Neural cell (in vitro differentiated cells): ENCODE data around the gene CMKLR1. TPM values are rescaled to one million over a fixed set of nuclear protein-coding genes. Genes with fewer than 3 reads are reported as not detected.

Experiments
- H2AFZ ChIP-seq: fragments of 200-600, 300-800 bp; sonication (generic), shearing (Covaris generic); 2 replicates; pipeline ENCODE4 v1.6.0; 2014; ENCODE audit warnings: low read depth, mild to moderate bottlenecking, antibody characterized with exemption, low read length, moderate library complexity
- H3F3A ChIP-seq: fragments of 200-600 bp; shearing (Covaris generic); 2 replicates; pipeline ENCODE4 v1.6.1; 2016; ENCODE audit warnings: mild to moderate bottlenecking, moderate library complexity, mixed read lengths, antibody characterized with exemption, low read length; ENCODE audit not compliant: insufficient read depth, poor library complexity, severe bottlenecking
- H3K27ac ChIP-seq: fragments of 200-600, 300-800 bp; sonication (generic), shearing (Covaris generic); 2 replicates; pipeline ENCODE4 v1.5.1; 2014; ENCODE audit warnings: mild to moderate bottlenecking, low read length, moderate library complexity
- H3K27me3 ChIP-seq: fragments of 300-800, 200-600 bp; sonication (generic), shearing (Covaris generic); 2 replicates; pipeline ENCODE4 v1.6.0; 2014; ENCODE audit warnings: mild to moderate bottlenecking, low read depth, low read length, moderate library complexity; ENCODE audit not compliant: insufficient read depth
- H3K36me3 ChIP-seq: fragments of 300-800, 200-600 bp; sonication (generic), shearing (Covaris generic); 2 replicates; pipeline ENCODE4 v1.5.1; 2014; ENCODE audit warnings: mild to moderate bottlenecking, antibody characterized with exemption, low read length, moderate library complexity; ENCODE audit not compliant: insufficient read depth
- H3K4me2 ChIP-seq: fragments of 300-800, 200-600 bp; sonication (generic), shearing (Covaris generic); 2 replicates; pipeline ENCODE4 v1.6.0; 2014; ENCODE audit warnings: mild to moderate bottlenecking, low read length
- H3K4me3 ChIP-seq: fragments of 300-800, 200-600 bp; sonication (generic), shearing (Covaris generic); 2 replicates; pipeline ENCODE4 v1.5.1; 2014; ENCODE audit warnings: mild to moderate bottlenecking, low read length, moderate library complexity
- H3K79me2 ChIP-seq: fragments of 200-600 bp; shearing (Covaris generic); replicated peaks from 2 replicates; pipeline ENCODE4 v1.6.0; 2014; ENCODE audit warnings: mild to moderate bottlenecking, low read length, moderate library complexity; ENCODE audit not compliant: insufficient read depth
- H3K9ac ChIP-seq: fragments of 300-800, 200-600 bp; sonication (generic), shearing (Covaris generic); 2 replicates; pipeline ENCODE4 v1.6.1; 2016; ENCODE audit warnings: mild to moderate bottlenecking, low read length, mixed read lengths
- H3K9me2 ChIP-seq: fragments of 200-600 bp; shearing (Covaris generic); 2 replicates; pipeline ENCODE4 v1.6.1; 2016; ENCODE audit warnings: mild to moderate bottlenecking, low read length, mixed read lengths; ENCODE audit not compliant: insufficient read depth
- H3K9me3 ChIP-seq: fragments of 200-600, 300-800 bp; sonication (generic), shearing (Covaris generic); 2 replicates; pipeline ENCODE4 v1.6.1; 2016; ENCODE audit warnings: mild to moderate bottlenecking, mixed run types, low read length, moderate library complexity, mixed read lengths
- H4K20me1 ChIP-seq: fragments of 200-600 bp; shearing (Covaris generic); 2 replicates; pipeline ENCODE4 v1.6.1; 2016; ENCODE audit warnings: mild to moderate bottlenecking, mixed run types; ENCODE audit not compliant: insufficient read depth
- CTCF ChIP-seq: fragments of 450-650 bp; IDR thresholded peaks from 2 replicates; pipeline ENCODE4 v1.5.1; 2014; ENCODE audit warnings: antibody characterized with exemption, mild to moderate bottlenecking, moderate library complexity; ENCODE audit not compliant: poor library complexity, severe bottlenecking
- EP300 ChIP-seq: fragments of 450-650 bp; conservative IDR thresholded peaks from 2 replicates; pipeline ENCODE4 v1.6.1; 2014; ENCODE audit warnings: antibody characterized with exemption, mild to moderate bottlenecking, moderate library complexity; ENCODE audit not compliant: poor library complexity, severe bottlenecking
- EZH2 ChIP-seq: fragments of 200-600, 300-800 bp; shearing (Covaris generic), sonication (generic); IDR thresholded peaks from 2 replicates; pipeline ENCODE4 v1.6.1; 2014; ENCODE audit warnings: antibody characterized with exemption, low read length, borderline replicate concordance, mild to moderate bottlenecking; ENCODE audit not compliant: insufficient read depth, poor library complexity, severe bottlenecking
- MXI1 ChIP-seq: fragments of 450-650 bp; conservative IDR thresholded peaks from 2 replicates; pipeline ENCODE4 v1.6.1; 2014; ENCODE audit warnings: antibody characterized with exemption, mild to moderate bottlenecking; ENCODE audit not compliant: poor library complexity, severe bottlenecking
- POLR2AphosphoS5 ChIP-seq: IDR thresholded peaks from 2 replicates; pipeline ENCODE4 v1.6.1; 2012
- RAD21 ChIP-seq: fragments of 450-650 bp; conservative IDR thresholded peaks from 2 replicates; pipeline ENCODE4 v1.6.1; 2014; ENCODE audit warnings: antibody characterized with exemption, mild to moderate bottlenecking, moderate library complexity
- REST ChIP-seq: IDR thresholded peaks from 2 replicates; pipeline ENCODE4 v1.6.1; 2012; ENCODE audit warnings: borderline replicate concordance
- SMC3 ChIP-seq: fragments of 450-650 bp; conservative IDR thresholded peaks from 2 replicates; pipeline ENCODE4 v1.6.1; 2014; ENCODE audit warnings: antibody characterized with exemption, mild to moderate bottlenecking, moderate library complexity; ENCODE audit not compliant: poor library complexity
- TAF1 ChIP-seq: IDR thresholded peaks from 2 replicates; pipeline ENCODE4 v1.6.1; 2012; ENCODE audit warnings: low read depth
- polyA plus RNA-seq: library from polyadenylated mRNA; depleted of rRNA; stranded (reverse); fragments of >200 nt; gene quantifications from 2 replicates; pipeline ENCODE4 v1.2.3, GENCODE V29; 2014

Gene CMKLR1
- polyA plus RNA-seq, 1 donor from 2014 or later, result 0.06 TPM

- Histone ChIP-seq H3K4me3 (no peak overlapping the region), H3K36me3 (no peaks in the 10 kb centered on the region), H3K9ac (no peak overlapping the region), H3F3A (no peaks in the 10 kb centered on the region), H2AFZ (no peak overlapping the region), H4K20me1 (no peaks in the 10 kb centered on the region), H3K27ac (no peak overlapping the region), H3K4me2 (no peak overlapping the region), H3K27me3 (no peaks in the 10 kb centered on the region), H3K9me3 (peaks cover 7% of the 10 kb centered on the region), H3K79me2 (no peaks in the 10 kb centered on the region), H3K9me2 (no peaks in the 10 kb centered on the region)
- TF ChIP-seq SMC3 (no peak), REST (no peak), EP300 (no peak), EZH2 (no peak), MXI1 (no peak), RAD21 (no peak), POLR2AphosphoS5 (no peak), TAF1 (no peak), CTCF (no peak)
Measured at GRCh38 chr12:108369736-108370396, 30.8 kb upstream of the CMKLR1 start.

- H3K36me3 ChIP-seq, result no peaks in the 10 kb centered on the region
- H3K4me2 ChIP-seq, result no peak overlapping the region
Measured at GRCh38 chr12:108368089-108368488, 29.0 kb upstream of the CMKLR1 start.

More at GRCh38 chr12:108368089-108368488, 29.0 kb upstream of the CMKLR1 start:
- Histone ChIP-seq H3K27ac (no peak overlapping the region), H3K79me2 (no peaks in the 10 kb centered on the region), H3K9me2 (no peaks in the 10 kb centered on the region), H3K27me3 (no peaks in the 10 kb centered on the region), H3F3A (no peaks in the 10 kb centered on the region), H3K9me3 (no peaks in the 10 kb centered on the region), H3K9ac (no peak overlapping the region), H3K4me3 (no peak overlapping the region), H4K20me1 (no peaks in the 10 kb centered on the region), H2AFZ (no peak overlapping the region)
- no peak for TF ChIP-seq SMC3
- TF ChIP-seq POLR2AphosphoS5, result no peak
- TF ChIP-seq REST, result no peak
- TF ChIP-seq TAF1, result no peak
- no peak for TF ChIP-seq MXI1
- no peak for TF ChIP-seq EZH2
- TF ChIP-seq EP300, result no peak
- TF ChIP-seq CTCF, result no peak
- no peak for TF ChIP-seq RAD21
